ENCODE measurements around the gene BTAF1.
A peak's percentile ranks its signal among the peaks of the same experiment; 100 is the strongest.

BTAF1 gene

GRCh38 chr10:91909117-91909677 lies 14.4 kb upstream of the BTAF1 start, which contains the start of gene FGFBP3:
Gene FGFBP3, minus strand, starts transcription at chr10:91909486. Its CDS starts 517 bp downstream, at chr10:91908969.
- DNase-seq (ENCODE audit: low read depth), result peak; percentile 48

DNA sequence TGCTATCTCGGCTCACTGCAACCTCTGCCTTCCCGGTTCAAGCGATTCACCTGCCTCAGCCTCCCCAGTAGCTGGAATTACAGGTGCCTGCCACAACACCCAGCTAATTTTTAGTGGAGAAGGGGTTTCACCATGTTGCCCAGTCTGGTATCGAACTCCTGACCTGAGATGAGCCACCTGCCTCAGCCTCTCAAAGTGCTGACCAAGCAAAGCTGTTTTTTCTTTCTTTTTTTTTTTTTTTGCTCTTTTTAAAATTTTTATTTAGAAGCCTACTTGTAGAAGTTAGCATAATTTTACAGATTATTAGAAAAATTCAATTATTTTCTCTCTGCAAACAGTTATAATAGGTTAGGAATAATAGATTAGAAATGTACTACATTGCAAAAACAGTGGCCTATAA lies 13.1 kb upstream of the BTAF1 start:
- TF ChIP-seq, protein P1, sequence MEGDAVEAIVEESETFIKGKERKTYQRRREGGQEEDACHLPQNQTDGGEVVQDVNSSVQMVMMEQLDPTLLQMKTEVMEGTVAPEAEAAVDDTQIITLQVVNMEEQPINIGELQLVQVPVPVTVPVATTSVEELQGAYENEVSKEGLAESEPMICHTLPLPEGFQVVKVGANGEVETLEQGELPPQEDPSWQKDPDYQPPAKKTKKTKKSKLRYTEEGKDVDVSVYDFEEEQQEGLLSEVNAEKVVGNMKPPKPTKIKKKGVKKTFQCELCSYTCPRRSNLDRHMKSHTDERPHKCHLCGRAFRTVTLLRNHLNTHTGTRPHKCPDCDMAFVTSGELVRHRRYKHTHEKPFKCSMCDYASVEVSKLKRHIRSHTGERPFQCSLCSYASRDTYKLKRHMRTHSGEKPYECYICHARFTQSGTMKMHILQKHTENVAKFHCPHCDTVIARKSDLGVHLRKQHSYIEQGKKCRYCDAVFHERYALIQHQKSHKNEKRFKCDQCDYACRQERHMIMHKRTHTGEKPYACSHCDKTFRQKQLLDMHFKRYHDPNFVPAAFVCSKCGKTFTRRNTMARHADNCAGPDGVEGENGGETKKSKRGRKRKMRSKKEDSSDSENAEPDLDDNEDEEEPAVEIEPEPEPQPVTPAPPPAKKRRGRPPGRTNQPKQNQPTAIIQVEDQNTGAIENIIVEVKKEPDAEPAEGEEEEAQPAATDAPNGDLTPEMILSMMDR (conservative IDR thresholded peaks at IDR 0.05; ENCODE audit: low read depth, low read length), result no peak
- H3K4me3 ChIP-seq (ENCODE audit: low read depth, low read length), result no peak overlapping the region
- no peak for DNase-seq (ENCODE audit: low read depth)

More at GRCh38 chr10:91909117-91909677, 14.4 kb upstream of the BTAF1 start, which contains the start of gene FGFBP3:
- TF ChIP-seq, protein P1 (conservative IDR thresholded peaks at IDR 0.05; ENCODE audit: low read depth, low read length), result no peak
- H3K4me3 ChIP-seq (ENCODE audit: low read depth, low read length), result peak within 1 kb of the TSS; percentile 68

- TF ChIP-seq, protein P1 (conservative IDR thresholded peaks at IDR 0.05; ENCODE audit: low read depth, low read length), result no peak
- DNase-seq (ENCODE audit: low read depth), result no peak
- no peak overlapping the region for H3K4me3 ChIP-seq (ENCODE audit: low read depth, low read length)
These were observed 3.9 kb upstream of the BTAF1 start for GRCh38 chr10:91919651-91920050.

- TF ChIP-seq, protein P1 (conservative IDR thresholded peaks at IDR 0.05; ENCODE audit: low read depth, low read length), result no peak
- peak; percentile 26 for DNase-seq (ENCODE audit: low read depth)
- peak overlapping the region; percentile 89 for H3K4me3 ChIP-seq (ENCODE audit: low read depth, low read length)
These were observed 847 bp downstream of the BTAF1 start for GRCh38 chr10:91924212-91925021.

DNA sequence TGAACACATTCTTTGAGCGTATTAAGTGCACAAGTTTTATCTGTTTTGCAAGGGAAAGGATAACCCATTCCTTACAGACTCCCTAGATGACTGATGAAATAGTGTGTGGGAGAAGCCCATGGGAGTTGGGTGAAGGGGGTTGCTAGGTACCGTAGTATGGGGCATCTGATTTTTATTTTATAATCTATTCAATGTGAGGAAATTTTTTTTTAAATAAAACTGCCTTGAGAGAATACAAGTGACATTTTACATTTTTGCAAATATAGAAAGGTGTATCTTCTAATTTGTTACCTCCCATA lies 1.4 kb downstream of the BTAF1 start:
- DNase-seq (ENCODE audit: low read depth), result no peak
- peak overlapping the region; percentile 89 for H3K4me3 ChIP-seq (ENCODE audit: low read depth, low read length)
- TF ChIP-seq, protein P1 (conservative IDR thresholded peaks at IDR 0.05; ENCODE audit: low read depth, low read length), result no peak

DNA sequence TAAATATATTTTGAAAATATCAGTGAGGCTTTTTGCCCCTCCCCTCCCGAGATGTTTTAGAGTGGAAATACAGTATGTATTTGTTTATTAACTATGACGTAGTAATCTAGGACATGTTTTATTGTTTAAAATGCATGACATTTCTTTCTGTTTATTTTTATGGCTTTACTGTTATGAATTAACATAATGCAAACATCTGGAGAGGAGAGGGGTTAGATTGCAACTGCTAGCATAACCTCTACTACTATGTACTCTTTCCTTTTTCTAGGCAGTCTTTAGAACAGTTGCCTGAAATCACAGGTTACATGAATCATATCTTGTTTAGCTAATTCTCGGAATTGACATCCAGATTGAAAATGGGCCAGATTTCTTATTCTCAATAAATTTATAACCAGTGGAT lies 7.4 kb downstream of the BTAF1 start:
- no peak overlapping the region for H3K4me3 ChIP-seq (ENCODE audit: low read depth, low read length)
- TF ChIP-seq, protein P1 (conservative IDR thresholded peaks at IDR 0.05; ENCODE audit: low read depth, low read length), result no peak
- peak; percentile 58 for DNase-seq (ENCODE audit: low read depth)
